ENCODE measurements around the gene HNRNPM.

The HNRNPM gene

DNA sequence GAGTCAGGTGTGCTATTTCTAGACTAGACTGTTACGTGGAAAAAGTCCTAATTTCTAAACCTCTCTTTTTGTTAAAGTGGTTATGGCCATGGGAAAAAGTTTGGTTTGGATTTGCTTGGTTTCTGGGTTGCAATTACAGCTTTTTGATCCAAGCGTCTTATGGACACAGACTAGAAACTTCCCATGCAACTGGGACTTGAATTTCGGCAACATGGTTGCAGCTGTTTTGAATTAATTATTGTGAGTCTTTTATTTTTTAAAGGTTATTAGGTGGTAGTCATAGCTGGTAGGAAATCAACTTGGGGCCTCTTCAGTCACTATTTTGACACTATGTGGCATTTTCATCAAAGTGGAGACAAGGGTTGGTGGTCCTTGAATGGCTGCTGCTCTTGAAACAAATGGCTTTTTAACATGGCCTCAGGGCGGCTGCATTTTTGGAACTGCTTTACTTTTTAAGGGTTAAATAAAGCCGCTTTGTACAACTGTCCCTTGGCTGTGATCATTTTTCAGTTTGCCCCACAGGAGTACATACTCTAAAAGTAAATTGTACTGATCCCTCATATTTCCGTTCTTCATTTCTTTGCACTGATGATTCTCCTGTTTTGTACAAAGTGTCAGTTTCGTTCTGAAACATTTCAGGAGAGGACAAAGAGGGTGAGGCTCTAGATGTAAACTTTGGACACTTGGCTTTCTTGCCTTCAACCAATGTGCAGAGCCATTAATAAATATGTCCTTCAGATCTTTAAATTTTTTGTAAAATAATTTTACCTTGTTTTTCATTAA lies 15.9 kb downstream of the HNRNPM start:
- DNase-seq = no peak

DNA sequence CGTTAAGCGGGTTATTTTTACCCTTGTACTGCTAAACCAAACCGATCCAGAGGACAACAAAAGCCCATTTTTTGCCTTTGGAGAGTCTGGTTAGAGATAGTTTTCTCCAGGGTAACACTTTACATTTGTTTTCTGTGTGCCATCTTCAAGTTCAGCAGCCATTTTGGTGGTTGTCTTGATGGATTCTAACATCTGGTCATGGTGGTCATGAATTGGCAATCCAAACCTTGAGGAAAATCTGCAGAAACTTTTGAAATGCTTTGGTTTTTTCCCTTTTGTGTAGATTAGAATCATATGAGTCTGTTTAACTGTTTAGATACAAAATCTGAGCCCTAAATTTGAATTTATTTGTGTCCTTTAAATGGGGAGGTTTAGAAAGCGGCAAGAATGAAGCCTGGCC lies 16.6 kb downstream of the HNRNPM start:
- no peak for DNase-seq

DNA sequence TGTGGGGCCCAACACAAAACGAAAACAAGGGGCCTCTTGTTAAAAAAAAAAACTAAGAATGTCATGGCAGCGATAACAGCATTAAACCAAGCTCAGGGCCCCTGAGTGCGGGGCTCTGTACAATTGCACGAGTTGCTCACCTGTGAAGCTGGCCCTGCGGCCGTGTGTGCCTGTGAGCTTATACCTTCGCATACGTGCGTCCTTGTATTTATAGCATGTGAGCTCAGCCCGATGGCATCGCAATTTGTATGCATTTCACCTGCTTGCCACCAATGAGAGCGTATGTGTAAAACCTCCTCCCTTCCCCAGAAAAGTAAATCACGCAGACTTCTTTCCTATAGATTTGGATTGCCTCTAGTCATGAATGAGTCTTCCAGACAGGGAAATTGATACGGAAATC lies 17.1 kb downstream of the HNRNPM start:
- DNase-seq = no peak

DNA sequence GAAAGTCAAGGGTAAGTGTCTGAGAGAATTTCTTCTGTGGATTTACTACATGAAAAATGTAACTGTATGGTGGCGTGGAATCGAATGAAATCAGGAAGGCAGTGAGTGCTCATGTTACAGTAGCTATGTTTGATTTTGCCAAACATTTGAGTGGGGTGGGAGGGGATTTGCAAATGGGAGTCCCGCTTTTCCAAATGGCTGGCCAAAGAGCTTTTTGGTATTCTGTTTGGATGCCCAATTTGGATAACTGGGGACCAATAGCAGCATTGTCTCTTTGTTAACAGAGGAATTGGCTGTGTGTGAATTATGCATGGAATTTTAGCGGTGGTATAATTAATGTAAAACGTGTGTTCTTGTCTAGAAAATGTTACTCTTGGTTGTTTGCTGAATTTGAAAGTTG lies 17.8 kb downstream of the HNRNPM start:
- no peak for DNase-seq

DNA sequence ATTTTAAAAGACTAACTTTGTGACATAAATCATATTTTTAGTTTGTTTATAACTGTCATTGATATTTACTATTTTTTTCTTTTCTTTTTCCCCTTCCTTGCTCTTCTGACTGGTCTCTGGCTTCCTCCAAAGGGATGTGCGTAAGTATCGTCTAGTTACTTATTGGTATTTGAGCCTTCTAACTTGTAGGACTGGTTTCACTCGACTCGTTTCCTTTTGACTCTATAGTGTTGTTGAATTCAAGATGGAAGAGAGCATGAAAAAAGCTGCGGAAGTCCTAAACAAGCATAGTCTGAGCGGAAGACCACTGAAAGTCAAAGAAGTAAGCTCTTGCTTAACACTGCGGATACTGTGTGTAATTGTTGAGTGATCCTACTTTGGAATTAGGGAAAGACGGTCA lies 18.6 kb downstream of the HNRNPM start:
- no peak for DNase-seq

DNA sequence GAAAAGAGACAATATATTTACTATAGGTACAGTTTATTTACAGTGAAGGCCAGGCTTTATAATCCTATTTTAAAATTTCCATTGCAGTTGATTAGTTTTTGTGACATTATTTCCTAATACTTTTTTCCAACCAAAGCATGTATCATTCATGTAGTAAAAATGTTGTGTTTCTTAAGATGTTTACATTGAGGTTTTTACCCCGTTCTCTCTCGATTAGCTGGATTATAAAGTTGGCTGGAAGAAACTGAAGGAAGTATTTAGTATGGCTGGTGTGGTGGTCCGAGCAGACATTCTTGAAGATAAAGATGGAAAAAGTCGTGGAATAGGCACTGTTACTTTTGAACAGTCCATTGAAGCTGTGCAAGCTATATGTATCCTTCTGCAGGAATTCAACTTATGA lies 21.2 kb downstream of the HNRNPM start:
- no peak for DNase-seq

DNA sequence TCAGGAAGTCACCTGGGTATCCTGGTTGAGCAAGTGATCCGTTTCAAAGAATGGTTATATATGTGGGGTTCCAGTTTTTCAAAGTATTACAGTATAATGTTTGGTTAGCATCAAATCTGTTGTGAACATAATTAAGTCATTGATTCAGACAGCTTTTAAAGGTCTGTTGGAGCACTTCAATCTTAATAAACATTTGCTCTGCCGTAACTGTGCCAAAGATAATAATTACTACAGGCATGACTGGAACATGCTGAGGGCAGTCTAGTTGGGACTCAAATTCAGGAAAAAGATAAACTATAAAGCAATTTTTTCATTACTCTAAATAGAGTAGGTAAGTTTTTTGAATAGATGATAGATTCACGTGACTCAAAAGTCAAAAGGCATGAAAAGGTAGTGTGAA lies 23.3 kb downstream of the HNRNPM start:
- DNase-seq = no peak

DNA sequence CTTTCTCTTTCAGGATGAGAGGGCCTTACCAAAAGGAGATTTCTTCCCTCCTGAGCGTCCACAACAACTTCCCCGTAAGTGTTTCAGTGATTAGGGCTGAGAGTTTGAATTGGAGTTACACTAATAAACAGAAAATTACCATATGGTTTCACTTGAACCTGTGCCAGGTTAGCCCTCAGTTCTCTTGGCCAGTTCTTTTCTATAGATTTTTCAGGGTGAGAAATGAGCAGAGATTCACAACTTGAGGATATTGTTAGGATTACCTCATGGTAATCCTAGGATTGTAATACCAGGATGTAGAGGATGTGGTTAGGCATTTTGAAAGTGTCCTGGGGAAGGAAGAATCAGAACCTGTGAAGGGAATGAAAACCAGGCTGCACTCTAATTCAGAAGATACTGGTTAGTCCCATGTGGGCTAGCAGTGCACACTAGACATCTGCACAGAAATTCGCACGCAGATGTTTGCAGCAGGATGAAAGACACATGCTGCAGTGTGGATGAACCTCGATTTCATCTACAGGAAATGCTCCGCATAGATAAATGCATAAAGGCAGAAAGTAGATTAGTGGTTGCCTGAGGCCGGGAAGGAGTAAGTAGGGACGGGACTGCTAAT lies 24.1 kb downstream of the HNRNPM start:
- no peak for DNase-seq

DNA sequence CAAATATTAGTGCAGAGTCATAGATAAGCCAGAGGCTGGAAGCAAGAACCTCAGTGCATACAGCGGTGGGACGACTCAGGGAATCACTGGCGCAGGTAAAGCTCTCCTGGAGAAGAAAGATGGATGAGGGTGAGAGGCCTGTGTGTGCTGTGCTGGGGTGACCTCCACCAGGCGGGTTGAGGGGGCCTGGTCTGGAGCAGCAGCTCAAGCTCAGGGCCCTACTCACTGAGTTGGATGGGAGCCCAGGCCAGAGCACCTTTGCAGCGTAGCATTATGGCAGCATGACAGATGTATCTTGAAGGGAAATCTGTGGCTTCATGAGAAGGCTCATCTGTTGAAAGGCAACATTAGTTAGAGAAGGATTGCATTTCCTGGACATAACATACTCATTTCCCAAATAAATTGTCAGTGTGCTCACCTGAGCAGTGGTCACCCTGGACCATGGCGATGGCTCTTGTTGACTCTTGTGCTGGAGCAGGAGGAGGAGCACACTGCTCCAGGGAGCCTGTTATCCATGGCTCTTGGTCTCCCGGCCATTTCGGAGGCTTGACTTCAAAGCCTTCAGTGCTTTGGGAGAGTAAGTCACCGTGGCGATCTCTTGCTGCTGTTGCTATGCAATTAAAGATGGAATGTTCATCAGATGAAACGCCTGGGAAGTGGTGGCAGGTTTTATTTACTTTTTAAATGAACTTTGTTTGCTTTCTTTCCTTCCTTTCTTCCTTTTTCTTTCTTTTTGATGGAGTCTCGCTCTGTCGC lies 25.0 kb downstream of the HNRNPM start:
- no peak for DNase-seq

DNA sequence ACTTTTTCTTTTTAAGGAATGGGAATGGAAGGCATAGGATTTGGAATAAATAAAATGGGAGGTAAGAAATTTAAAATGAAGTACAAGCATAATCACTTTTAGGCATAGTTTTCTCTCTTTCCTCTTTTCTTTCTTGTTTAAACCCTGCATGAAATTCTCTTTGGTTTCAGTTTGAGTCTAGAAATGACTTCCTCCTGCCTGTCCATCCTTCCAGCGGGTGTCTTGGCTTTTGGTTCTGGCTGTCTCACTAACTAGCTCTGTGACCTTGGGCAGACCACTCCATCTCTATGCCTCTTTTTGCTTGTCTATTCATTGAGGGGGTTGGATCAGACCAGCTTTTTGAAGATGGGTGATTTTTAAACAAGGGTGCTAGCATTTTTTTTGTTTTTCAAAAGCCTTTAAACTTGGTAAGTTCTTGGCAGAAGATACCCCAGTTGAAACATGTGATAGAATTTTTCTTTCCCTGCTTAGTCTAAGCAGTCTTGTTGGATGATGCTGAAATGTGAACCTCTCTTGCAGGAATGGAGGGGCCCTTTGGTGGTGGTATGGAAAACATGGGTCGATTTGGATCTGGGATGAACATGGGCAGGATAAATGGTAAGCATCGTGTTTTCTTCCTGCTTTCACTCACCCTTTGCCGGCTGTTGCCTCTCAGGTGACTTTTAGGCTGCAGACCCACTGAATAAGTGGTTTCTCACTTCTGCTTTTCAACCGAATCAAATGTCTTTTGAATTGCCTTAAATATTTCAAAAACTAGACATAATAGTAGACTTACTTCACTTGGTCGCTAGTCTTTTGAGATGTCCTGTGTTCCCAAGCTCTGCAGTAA lies 29.1 kb downstream of the HNRNPM start:
- no peak for DNase-seq

DNA sequence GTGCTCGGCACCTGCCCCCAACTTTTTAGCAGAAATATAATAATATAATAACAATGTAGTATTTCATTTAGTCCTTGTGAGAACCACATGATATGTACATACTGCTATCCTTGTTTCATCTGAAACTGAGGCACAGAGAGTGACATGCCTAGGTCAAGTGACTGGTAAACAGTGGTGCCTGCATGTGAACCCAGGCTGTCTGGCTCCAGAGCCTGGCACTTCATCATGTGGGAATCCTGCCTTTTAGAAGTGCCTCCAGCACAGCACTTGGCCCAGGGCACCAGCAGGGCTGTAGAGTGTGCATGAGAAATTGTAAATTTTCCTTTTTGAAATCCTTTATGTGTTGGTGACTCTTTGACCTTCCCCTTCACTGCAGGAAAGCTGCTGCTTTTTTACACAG lies 30.2 kb downstream of the HNRNPM start:
- DNase-seq = no peak

DNA sequence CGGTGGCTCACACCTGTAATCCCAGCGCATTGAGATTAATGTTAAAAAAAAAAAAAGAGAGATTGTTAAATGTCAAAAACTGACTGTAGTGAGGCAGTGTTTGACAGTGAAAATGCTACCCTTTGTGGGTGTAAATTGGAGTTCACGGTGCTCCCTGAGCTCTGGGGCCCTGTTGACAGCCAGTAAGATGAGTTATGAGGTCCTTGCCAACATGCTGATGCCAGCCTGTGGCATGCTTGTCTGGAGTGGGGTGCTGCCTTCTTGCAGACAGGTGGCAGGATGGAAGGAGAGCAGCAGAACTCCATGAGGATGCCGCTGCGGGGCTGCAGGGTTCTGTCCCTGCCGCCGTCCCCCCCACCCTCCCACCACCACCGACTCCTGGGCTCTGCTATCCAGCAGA lies 31.7 kb downstream of the HNRNPM start:
- DNase-seq = no peak

DNA sequence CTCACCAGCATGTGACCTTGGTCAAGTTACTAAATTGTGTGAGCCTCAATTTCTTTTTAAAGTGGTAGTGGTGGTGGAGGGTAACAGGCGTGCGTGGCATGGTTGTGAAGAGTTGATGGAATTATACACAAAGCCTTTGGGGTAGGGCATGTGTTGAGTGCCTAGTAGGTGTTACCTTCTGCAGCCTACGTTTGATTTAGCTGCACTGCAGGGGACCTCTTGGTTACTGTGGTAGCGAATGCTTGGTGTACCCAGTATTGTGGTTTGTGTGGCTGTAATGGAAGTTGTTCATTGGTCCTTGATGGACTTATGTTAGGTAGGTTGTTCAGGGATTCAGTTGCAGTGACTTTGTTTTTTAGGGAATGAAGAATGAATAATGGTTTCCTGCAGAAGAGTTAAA lies 33.1 kb downstream of the HNRNPM start:
- no peak for DNase-seq

DNA sequence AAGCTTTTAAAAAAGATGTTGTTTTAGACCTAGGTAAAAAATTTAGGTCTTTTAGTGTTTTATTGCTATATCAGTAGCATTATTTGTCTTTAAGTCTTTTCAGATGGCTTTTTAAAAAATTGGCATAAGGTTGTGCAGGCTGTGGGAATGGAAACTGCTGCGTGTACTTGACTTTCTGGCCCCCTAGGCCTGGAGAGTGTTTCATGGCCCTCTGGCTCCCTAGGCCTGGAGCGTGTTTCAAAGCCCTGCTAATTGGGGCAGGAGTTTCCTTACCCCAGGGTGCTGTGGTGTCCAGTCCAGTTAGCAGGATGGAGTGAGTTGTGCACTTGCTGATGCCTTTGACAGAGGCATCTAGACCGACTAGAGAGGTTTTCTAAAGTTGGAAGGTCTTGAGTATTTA lies 33.8 kb downstream of the HNRNPM start:
- no peak for DNase-seq

DNA sequence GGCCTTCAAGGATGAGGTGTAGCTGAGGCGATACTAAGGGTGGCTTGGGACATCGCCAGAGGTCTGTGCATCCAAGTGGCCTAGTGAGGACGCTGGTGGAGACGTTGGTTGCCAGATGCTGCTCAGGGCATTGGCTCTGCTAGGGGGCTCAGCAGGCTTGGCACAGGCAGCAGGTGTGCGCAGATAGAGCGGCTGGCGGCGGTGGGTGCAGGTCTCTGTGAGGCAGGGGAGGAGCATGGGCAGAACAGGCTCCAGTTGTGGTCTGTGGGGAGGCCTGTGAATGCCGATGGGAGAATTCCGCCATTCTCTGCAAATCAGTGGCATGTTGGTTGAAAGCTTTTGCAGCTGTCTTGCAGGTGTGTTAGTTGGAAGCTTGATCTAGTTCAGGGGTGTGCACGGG lies 36.4 kb downstream of the HNRNPM start:
- DNase-seq = no peak

DNA sequence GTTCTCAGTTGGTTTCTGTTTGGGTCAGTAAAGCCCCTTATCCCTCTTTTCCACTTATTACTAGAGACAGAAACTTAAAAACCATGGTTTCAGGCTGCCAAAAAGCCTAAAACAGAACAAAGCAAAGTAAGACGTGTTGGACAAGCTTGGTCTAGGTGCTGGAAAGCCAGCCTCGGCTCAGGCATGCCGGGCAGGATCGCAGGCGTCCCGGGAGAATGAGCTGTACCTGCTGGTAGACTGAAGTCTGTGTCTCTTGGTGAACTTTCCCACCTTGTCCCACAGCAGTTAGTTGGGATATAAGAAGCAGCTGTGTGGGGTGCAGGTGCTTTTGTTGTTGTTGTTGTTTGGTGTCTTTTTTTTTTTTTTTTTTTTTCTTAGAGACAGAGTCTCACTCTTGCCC lies 36.8 kb downstream of the HNRNPM start:
- no peak for DNase-seq

DNA sequence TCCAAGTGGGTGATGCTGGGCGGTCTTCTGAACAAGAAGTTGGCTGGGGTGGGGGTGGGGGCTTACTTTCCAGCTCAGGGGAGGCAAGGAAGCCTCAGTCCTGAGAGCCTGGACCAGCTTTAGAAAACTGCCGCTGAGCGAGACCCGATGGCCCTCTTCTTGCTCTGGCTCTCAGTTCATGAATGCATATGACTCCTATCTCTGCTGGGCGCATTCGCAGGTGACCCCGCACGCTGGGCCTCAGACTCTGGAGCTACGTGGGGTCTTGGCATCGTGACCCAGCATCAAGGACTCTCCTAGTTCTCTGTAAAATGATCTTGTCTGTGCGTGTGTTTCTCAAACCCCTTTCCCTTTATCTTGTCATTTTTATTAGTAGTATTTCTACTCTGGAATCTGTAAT lies 37.9 kb downstream of the HNRNPM start:
- DNase-seq = no peak

DNA sequence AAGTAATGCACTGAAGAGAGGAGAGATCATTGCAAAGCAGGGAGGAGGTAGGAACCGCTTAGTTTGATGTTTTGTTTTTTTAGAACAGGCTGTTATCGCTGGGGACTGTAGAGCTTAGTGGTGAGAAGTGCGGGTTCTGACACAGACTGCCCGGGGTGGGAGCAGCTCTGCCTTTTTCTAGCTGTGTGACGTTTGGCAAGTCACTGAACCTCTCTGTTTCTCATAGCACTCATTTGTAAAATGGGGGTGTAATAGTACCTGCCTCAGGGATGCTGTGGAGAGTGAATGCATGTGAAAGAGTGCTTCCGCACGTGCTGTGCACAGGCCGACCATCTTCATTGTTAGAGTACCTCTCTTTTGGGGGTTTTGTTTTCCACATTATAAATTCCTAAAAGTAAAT lies 38.4 kb downstream of the HNRNPM start:
- no peak for DNase-seq

DNA sequence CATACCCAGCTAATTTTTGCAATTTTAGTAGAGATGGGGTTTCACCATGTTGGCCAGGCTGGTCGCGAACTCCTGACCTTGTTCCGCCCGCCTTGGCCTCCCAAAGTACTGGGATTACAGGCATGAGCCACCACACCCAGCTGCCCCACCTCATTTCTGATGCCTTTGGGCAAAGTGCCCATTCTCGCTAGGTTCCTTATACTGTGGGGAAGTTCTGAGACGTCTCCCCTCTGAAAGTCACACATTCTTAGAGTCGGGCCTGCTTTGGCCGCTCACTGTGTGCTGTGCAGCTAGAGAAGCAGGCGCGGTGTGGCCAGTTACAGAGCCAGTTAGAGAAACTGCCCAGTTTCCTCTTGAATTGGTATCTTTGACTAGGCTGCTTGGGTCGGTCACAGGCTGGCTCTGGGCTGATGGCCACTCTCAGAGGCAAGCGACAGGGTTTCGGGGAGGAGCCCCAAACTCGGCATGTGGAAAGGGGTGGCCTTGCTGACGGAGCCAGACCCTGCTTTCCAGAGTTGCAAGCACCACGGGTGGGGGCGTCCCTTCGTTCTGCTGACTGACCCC lies 39.6 kb downstream of the HNRNPM start:
- no peak for DNase-seq

DNA sequence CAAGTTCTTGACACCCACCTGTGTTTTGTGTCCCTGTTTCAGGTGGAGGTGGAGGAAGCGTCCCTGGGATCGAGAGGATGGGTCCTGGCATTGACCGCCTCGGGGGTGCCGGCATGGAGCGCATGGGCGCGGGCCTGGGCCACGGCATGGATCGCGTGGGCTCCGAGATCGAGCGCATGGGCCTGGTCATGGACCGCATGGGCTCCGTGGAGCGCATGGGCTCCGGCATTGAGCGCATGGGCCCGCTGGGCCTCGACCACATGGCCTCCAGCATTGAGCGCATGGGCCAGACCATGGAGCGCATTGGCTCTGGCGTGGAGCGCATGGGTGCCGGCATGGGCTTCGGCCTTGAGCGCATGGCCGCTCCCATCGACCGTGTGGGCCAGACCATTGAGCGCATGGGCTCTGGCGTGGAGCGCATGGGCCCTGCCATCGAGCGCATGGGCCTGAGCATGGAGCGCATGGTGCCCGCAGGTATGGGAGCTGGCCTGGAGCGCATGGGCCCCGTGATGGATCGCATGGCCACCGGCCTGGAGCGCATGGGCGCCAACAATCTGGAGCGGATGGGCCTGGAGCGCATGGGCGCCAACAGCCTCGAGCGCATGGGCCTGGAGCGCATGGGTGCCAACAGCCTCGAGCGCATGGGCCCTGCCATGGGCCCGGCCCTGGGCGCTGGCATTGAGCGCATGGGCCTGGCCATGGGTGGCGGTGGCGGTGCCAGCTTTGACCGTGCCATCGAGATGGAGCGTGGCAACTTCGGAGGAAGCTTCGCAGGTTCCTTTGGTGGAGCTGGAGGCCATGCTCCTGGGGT lies 41.0 kb downstream of the HNRNPM start:
- no peak for DNase-seq

DNA sequence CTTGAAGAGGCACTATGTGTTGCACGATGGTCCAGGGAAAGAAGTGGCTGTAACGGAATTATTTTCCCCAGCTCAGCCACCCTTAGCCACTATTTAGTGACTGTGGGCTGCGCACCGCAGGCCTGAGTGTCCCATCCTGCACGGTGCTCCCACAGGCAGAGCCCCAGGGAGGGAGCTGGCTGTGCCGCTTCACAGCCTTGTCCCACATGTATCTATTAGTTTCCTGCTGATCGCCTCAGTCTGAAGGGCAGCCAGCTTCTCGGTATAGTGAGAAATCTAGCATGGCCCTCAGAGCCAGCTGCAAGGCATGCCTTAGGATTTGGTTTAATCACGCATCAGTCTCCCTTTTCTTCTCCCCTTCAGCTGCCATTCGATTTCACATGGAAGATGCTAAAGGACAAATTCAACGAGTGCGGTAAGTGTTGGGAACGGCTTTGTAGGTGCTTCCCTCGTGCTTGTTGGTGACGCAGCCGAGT lies 41.9 kb downstream of the HNRNPM start:
- no peak for DNase-seq
